Stimulated activated CD4-positive, alpha-beta T cell treated with anti-CD3 and anti-CD28 coated beads, Interleukin-12 subunit alpha, Interleukin-12 subunit beta, amount 100 ng/mL, for 4 hours (primary cell): ENCODE data around the gene PAK6.

Source experiments
- DNase-seq: peaks from one replicate; pipeline ENCODE4 v3.0.0-alpha.2; 2020

PAK6 gene

GRCh38 chr15:40313531-40314398, 74.9 kb downstream of the PAK6 start:
- DNase-seq: no peak

GRCh38 chr15:40314723-40315276, 75.9 kb downstream of the PAK6 start:
- no peak for DNase-seq

DNA sequence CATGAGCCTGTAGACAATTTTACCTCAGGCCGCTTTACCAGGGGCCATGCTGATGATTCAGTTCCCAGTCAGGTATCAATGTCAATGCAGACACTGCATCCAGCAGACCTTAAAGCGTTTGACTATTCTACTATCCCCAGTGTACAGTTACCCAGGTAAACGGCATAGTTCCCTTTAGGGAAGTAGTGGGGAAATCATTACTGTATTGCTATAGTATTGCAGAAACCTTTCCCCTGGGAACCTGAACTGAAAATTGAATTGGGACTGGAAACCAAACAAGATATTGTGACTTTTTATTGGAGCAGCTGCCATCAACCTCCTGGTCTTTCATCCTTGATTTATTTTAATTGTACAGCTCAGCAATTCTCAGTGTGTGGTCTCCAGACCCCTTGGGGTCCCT, 78.1 kb downstream of the PAK6 start:
- DNase-seq: no peak

DNA sequence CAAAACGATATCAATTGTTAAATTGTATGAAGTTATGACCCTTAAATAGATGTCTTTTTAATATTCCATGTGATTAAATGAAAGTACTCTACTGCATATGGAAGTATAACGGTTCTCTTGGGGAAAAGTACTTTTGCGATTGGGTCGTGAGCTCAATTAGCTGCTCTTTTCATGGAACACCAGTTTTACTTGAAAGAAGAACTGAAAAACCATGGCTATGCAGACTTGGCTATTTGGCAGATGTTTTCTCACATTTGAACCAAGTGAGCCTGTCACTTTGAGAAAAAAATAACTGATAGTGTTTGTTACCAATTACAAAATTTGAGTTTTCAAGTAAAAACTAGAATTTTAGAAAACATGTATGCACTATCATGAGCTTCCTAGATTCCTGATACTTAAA, 78.7 kb downstream of the PAK6 start:
- no peak for DNase-seq

- DNase-seq: no peak
Observed at GRCh38 chr15:40320409-40320808, 81.5 kb downstream of the PAK6 start.

GRCh38 chr15:40320931-40321371, 82.1 kb downstream of the PAK6 start:
- peak; percentile 42 for DNase-seq

- no peak for DNase-seq
Observed at GRCh38 chr15:40322531-40323238, 83.8 kb downstream of the PAK6 start.

DNA sequence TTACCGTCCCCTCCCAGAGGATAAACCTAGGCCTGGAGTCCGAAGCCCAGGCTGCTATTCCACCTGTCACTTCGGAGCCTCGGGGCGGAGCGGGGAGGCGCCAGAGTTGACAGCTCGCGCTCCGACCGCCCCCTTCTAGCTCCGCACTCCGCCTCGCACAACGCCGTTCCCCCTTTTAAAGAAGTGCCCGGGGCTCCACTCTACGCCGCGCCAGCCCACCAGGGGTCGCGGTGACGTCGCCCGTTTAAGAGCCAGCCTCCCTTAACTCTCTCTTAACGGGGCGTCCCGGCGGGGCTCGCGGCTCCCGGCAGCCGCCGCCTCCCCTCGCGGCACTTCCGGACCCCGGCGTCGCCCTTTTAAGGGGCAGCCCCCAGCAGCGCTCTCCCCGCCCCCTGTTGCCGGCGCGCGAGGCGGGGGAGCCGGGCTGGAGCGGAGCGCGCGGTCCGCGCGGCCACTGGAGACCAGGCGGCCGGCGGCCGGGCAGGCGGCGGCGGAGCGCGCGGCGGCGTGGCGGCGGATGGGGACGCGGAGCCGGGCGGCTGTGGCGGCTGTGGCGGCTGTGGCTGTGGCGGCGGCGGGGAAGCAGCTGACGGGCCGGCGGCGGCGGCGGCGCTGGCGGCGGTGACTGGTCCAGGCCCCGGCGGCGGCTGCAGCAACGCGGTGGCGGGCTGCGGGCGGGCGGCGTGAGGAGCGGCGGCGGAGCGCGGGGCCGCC, 84.5 kb downstream of the PAK6 start, which contains the start of gene INAFM2:
INAFM2 (plus strand) TSS at position 454 of the 714 bp plus-strand sequence. CDS start 364 bp downstream, outside the sequence.
- peak; percentile 87 for DNase-seq

- DNase-seq: no peak
Observed at GRCh38 chr15:40323953-40324937, 85.4 kb downstream of the PAK6 start.

GRCh38 chr15:40325188-40325587, 86.3 kb downstream of the PAK6 start:
- DNase-seq: no peak

GRCh38 chr15:40325700-40326099, 86.8 kb downstream of the PAK6 start:
- no peak for DNase-seq
